Activated T-cell treated with anti-CD3 and anti-CD28 coated beads, Interleukin-2, amount 50 U/mL, for 4 hours (primary cell): ENCODE measurements around the gene CSPG4. TPM values are rescaled to one million over a fixed set of nuclear protein-coding genes. Genes with fewer than 3 reads are reported as not detected.

Source experiments
- ATAC-seq, 2 donors: fragments of 200-7000 bp; cut with Tn5 transposase; one replicate each; pipeline ENCODE4 v1.10.0; 2021
- DNase-seq: peaks from one replicate; pipeline ENCODE4 v3.0.0-alpha.2; 2020
- H3K27me3 Mint-ChIP-seq: one replicate; pipeline ENCODE4 v1.8.0; 2021; ENCODE audit warnings: low read depth, mixed read lengths
- H3K36me3 Mint-ChIP-seq: one replicate; pipeline ENCODE4 v1.8.0; 2022; ENCODE audit warnings: mixed read lengths; ENCODE audit not compliant: insufficient read depth
- H3K4me1 Mint-ChIP-seq: one replicate; pipeline ENCODE4 v1.8.0; 2021; ENCODE audit warnings: low read depth, mixed read lengths
- H3K4me3 Mint-ChIP-seq: one replicate; pipeline ENCODE4 v1.8.0; 2021; ENCODE audit warnings: mild to moderate bottlenecking, moderate library complexity, mixed read lengths
- H3K9me3 Mint-ChIP-seq: one replicate; pipeline ENCODE4 v1.8.0; 2021; ENCODE audit warnings: mixed read lengths
- total RNA-seq, 3 donors: library from RNA; stranded (reverse); gene quantifications; one replicate each; pipeline ENCODE4 v1.2.1, GENCODE V29; 2021

The CSPG4 gene
- total RNA-seq, 3 donors from 2014 or later: 0.03 TPM; not detected in 2

GRCh38 chr15:75656331-75656730, 56.3 kb downstream of the CSPG4 start:
- H3K27me3 Mint-ChIP-seq: no peaks in the 10 kb centered on the region
- ATAC-seq (no peak), DNase-seq (no peak)
- no peak overlapping the region for H3K4me3 Mint-ChIP-seq
- H3K4me1 Mint-ChIP-seq: peaks cover 7% of the 10 kb centered on the region
- H3K36me3 Mint-ChIP-seq: no peaks in the 10 kb centered on the region
- no peaks in the 10 kb centered on the region for H3K9me3 Mint-ChIP-seq

GRCh38 chr15:75655931-75656330, 56.7 kb downstream of the CSPG4 start:
- peaks cover 11% of the 10 kb centered on the region for H3K4me1 Mint-ChIP-seq
- no peaks in the 10 kb centered on the region for H3K9me3 Mint-ChIP-seq
- no peaks in the 10 kb centered on the region for H3K27me3 Mint-ChIP-seq
- no peak for ATAC-seq
- no peaks in the 10 kb centered on the region for H3K36me3 Mint-ChIP-seq
- H3K4me3 Mint-ChIP-seq: no peak overlapping the region
- no peak for DNase-seq

GRCh38 chr15:75654201-75654907, 58.3 kb downstream of the CSPG4 start:
- Mint-ChIP-seq H3K27me3 (no peaks in the 10 kb centered on the region), H3K4me3 (no peak overlapping the region), H3K36me3 (no peaks in the 10 kb centered on the region), H3K4me1 (peaks cover 19% of the 10 kb centered on the region), H3K9me3 (no peaks in the 10 kb centered on the region)
- DNase-seq (no peak), ATAC-seq (no peak)

- Mint-ChIP-seq H3K27me3 (no peaks in the 10 kb centered on the region), H3K9me3 (no peaks in the 10 kb centered on the region), H3K4me3 (no peak overlapping the region), H3K36me3 (no peaks in the 10 kb centered on the region), H3K4me1 (peaks cover 24% of the 10 kb centered on the region)
- DNase-seq (no peak), ATAC-seq (no peak)
These were observed 59.2 kb downstream of the CSPG4 start for GRCh38 chr15:75653347-75653913.

- H3K27me3 Mint-ChIP-seq: no peaks in the 10 kb centered on the region
- H3K36me3 Mint-ChIP-seq: no peaks in the 10 kb centered on the region
- H3K4me3 Mint-ChIP-seq: no peak overlapping the region
- no peak for ATAC-seq
- H3K4me1 Mint-ChIP-seq: peaks cover 26% of the 10 kb centered on the region
- DNase-seq: no peak
- no peaks in the 10 kb centered on the region for H3K9me3 Mint-ChIP-seq
These were observed 60.7 kb downstream of the CSPG4 start for GRCh38 chr15:75651810-75652543.

- H3K4me1 Mint-ChIP-seq: peaks cover 32% of the 10 kb centered on the region
- no peak for ATAC-seq
- no peaks in the 10 kb centered on the region for H3K9me3 Mint-ChIP-seq
- peaks cover 4% of the 10 kb centered on the region for H3K27me3 Mint-ChIP-seq
- H3K4me3 Mint-ChIP-seq: no peak overlapping the region
- DNase-seq: no peak
- no peaks in the 10 kb centered on the region for H3K36me3 Mint-ChIP-seq
These were observed 61.5 kb downstream of the CSPG4 start for GRCh38 chr15:75650908-75651809.

GRCh38 chr15:75649848-75650247, 62.8 kb downstream of the CSPG4 start:
- Mint-ChIP-seq H3K36me3 (no peaks in the 10 kb centered on the region), H3K4me3 (no peak overlapping the region), H3K9me3 (no peaks in the 10 kb centered on the region), H3K27me3 (peaks cover 4% of the 10 kb centered on the region), H3K4me1 (peaks cover 32% of the 10 kb centered on the region)
- DNase-seq: no peak
- ATAC-seq: no peak

GRCh38 chr15:75649045-75649761, 63.4 kb downstream of the CSPG4 start:
- DNase-seq: no peak
- Mint-ChIP-seq H3K4me1 (peaks cover 32% of the 10 kb centered on the region), H3K9me3 (no peaks in the 10 kb centered on the region), H3K27me3 (peaks cover 4% of the 10 kb centered on the region), H3K4me3 (peak overlapping the region; percentile 81), H3K36me3 (no peaks in the 10 kb centered on the region)
- no peak for ATAC-seq

- Mint-ChIP-seq H3K27me3 (peaks cover 4% of the 10 kb centered on the region), H3K9me3 (no peaks in the 10 kb centered on the region), H3K4me1 (peaks cover 35% of the 10 kb centered on the region), H3K4me3 (peak overlapping the region; percentile 81), H3K36me3 (no peaks in the 10 kb centered on the region)
- peak in 1 of 2 donors; percentile 15 for ATAC-seq
- no peak for DNase-seq
These were observed 64.3 kb downstream of the CSPG4 start for GRCh38 chr15:75648156-75649000.

- Mint-ChIP-seq H3K4me1 (peaks cover 35% of the 10 kb centered on the region), H3K36me3 (no peaks in the 10 kb centered on the region), H3K4me3 (peak within 1 kb of the TSS; percentile 86), H3K9me3 (no peaks in the 10 kb centered on the region), H3K27me3 (peaks cover 4% of the 10 kb centered on the region)
- ATAC-seq (peak; percentile 76), DNase-seq (peak; percentile 55)
These were observed 65.1 kb downstream of the CSPG4 start, which contains the start of gene SNX33 for GRCh38 chr15:75647370-75648155. SNX33 (plus strand) TSS chr15:75647912; CDS start chr15:75649103, 1,191 bp downstream.

GRCh38 chr15:75646944-75647364, 65.7 kb downstream of the CSPG4 start:
- no peak for DNase-seq
- peak overlapping the region; percentile 86 for H3K4me3 Mint-ChIP-seq

More at GRCh38 chr15:75646944-75647364, 65.7 kb downstream of the CSPG4 start:
- Mint-ChIP-seq H3K36me3 (no peaks in the 10 kb centered on the region), H3K9me3 (no peaks in the 10 kb centered on the region), H3K4me1 (peaks cover 36% of the 10 kb centered on the region), H3K27me3 (peaks cover 4% of the 10 kb centered on the region)
- ATAC-seq: peak; percentile 12 to 19
